ENCODE results near the gene KRTAP2-3.
"Not testable (repeated sequence)": the region's sequence is repeated elsewhere in the genome, so short reads cannot be mapped to it uniquely, and the experiment has no call there.

KRTAP2-3 gene

GRCh38 chr17:41098042-41098441 lies 38.1 kb upstream of the KRTAP2-3 start, which contains the start of gene KRTAP4-8:
Gene KRTAP4-8 (minus strand): TSS chr17:41098142. CDS start chr17:41098084, 58 bp downstream.
- Histone ChIP-seq H3K27ac (ENCODE audit: low read depth in 2 of 2, low read length in 2 of 2) (no peak within 1 kb of the TSS), H3K4me1 (ENCODE audit: control insufficient read depth in 2 of 2, insufficient read depth in 2 of 2, low read length in 2 of 2) (no peaks in the 10 kb centered on the region), H3K4me3 (ENCODE audit: low read length in 2 of 2) (no peak within 1 kb of the TSS), H3K27me3 (ENCODE audit: control insufficient read depth in 2 of 2, insufficient read depth in 2 of 2, low read length in 2 of 2) (peaks cover 0 to 2% of the 10 kb centered on the region in 2 donors), H3K36me3 (ENCODE audit: control insufficient read depth in 2 of 2, insufficient read depth in 2 of 2, low read length in 2 of 2) (no peaks in the 10 kb centered on the region), H3K9ac (ENCODE audit: low read depth in 1 of 2, low read length in 2 of 2) (no peak within 1 kb of the TSS), H3K9me3 (ENCODE audit: control insufficient read depth in 2 of 2, low read length in 2 of 2) (no peaks in the 10 kb centered on the region)

- Histone ChIP-seq H3K9ac (ENCODE audit: low read depth in 1 of 2, low read length in 2 of 2) (no peak overlapping the region), H3K4me1 (ENCODE audit: control insufficient read depth in 2 of 2, insufficient read depth in 2 of 2, low read length in 2 of 2) (no peaks in the 10 kb centered on the region), H3K27ac (ENCODE audit: low read depth in 2 of 2, low read length in 2 of 2) (no peak overlapping the region), H3K9me3 (ENCODE audit: control insufficient read depth in 2 of 2, low read length in 2 of 2) (no peaks in the 10 kb centered on the region), H3K36me3 (ENCODE audit: control insufficient read depth in 2 of 2, insufficient read depth in 2 of 2, low read length in 2 of 2) (no peaks in the 10 kb centered on the region), H3K4me3 (ENCODE audit: low read length in 2 of 2) (no peak overlapping the region), H3K27me3 (ENCODE audit: control insufficient read depth in 2 of 2, insufficient read depth in 2 of 2, low read length in 2 of 2) (peaks cover 0 to 2% of the 10 kb centered on the region in 2 donors)
Measured at GRCh38 chr17:41096055-41096454, 36.1 kb upstream of the KRTAP2-3 start.

- not testable (repeated sequence) for H3K9me3 ChIP-seq (ENCODE audit: control insufficient read depth in 2 of 2, low read length in 2 of 2); H3K9ac ChIP-seq (ENCODE audit: low read depth in 1 of 2, low read length in 2 of 2); H3K36me3 ChIP-seq (ENCODE audit: control insufficient read depth in 2 of 2, insufficient read depth in 2 of 2, low read length in 2 of 2); H3K4me3 ChIP-seq (ENCODE audit: low read length in 2 of 2); H3K27ac ChIP-seq (ENCODE audit: low read depth in 2 of 2, low read length in 2 of 2); H3K27me3 ChIP-seq (ENCODE audit: control insufficient read depth in 2 of 2, insufficient read depth in 2 of 2, low read length in 2 of 2); H3K4me1 ChIP-seq (ENCODE audit: control insufficient read depth in 2 of 2, insufficient read depth in 2 of 2, low read length in 2 of 2)
Measured at GRCh38 chr17:41088760-41089352, 28.9 kb upstream of the KRTAP2-3 start.

- not testable (repeated sequence) for H3K4me1 ChIP-seq (ENCODE audit: control insufficient read depth in 2 of 2, insufficient read depth in 2 of 2, low read length in 2 of 2); H3K27me3 ChIP-seq (ENCODE audit: control insufficient read depth in 2 of 2, insufficient read depth in 2 of 2, low read length in 2 of 2); H3K9ac ChIP-seq (ENCODE audit: low read depth in 1 of 2, low read length in 2 of 2); H3K9me3 ChIP-seq (ENCODE audit: control insufficient read depth in 2 of 2, low read length in 2 of 2); H3K27ac ChIP-seq (ENCODE audit: low read depth in 2 of 2, low read length in 2 of 2); H3K36me3 ChIP-seq (ENCODE audit: control insufficient read depth in 2 of 2, insufficient read depth in 2 of 2, low read length in 2 of 2); H3K4me3 ChIP-seq (ENCODE audit: low read length in 2 of 2)
Measured at GRCh38 chr17:41084100-41084856, 24.4 kb upstream of the KRTAP2-3 start, which contains the start of gene KRTAP4-7. Gene KRTAP4-7 (plus strand): TSS chr17:41084150. CDS start chr17:41084207, 57 bp downstream.

GRCh38 chr17:41083427-41083826 lies 23.5 kb upstream of the KRTAP2-3 start:
- H3K36me3 ChIP-seq (ENCODE audit: control insufficient read depth in 2 of 2, insufficient read depth in 2 of 2, low read length in 2 of 2); H3K27me3 ChIP-seq (ENCODE audit: control insufficient read depth in 2 of 2, insufficient read depth in 2 of 2, low read length in 2 of 2); H3K4me1 ChIP-seq (ENCODE audit: control insufficient read depth in 2 of 2, insufficient read depth in 2 of 2, low read length in 2 of 2); H3K4me3 ChIP-seq (ENCODE audit: low read length in 2 of 2); H3K27ac ChIP-seq (ENCODE audit: low read depth in 2 of 2, low read length in 2 of 2); H3K9ac ChIP-seq (ENCODE audit: low read depth in 1 of 2, low read length in 2 of 2); H3K9me3 ChIP-seq (ENCODE audit: control insufficient read depth in 2 of 2, low read length in 2 of 2): not testable (repeated sequence)

- Histone ChIP-seq H3K27me3 (ENCODE audit: control insufficient read depth in 2 of 2, insufficient read depth in 2 of 2, low read length in 2 of 2) (peaks cover 0 to under 1% of the 10 kb centered on the region in 2 donors), H3K27ac (ENCODE audit: low read depth in 2 of 2, low read length in 2 of 2) (no peak overlapping the region), H3K9ac (ENCODE audit: low read depth in 1 of 2, low read length in 2 of 2) (no peak overlapping the region), H3K4me1 (ENCODE audit: control insufficient read depth in 2 of 2, insufficient read depth in 2 of 2, low read length in 2 of 2) (no peaks in the 10 kb centered on the region), H3K4me3 (ENCODE audit: low read length in 2 of 2) (no peak overlapping the region), H3K36me3 (ENCODE audit: control insufficient read depth in 2 of 2, insufficient read depth in 2 of 2, low read length in 2 of 2) (no peaks in the 10 kb centered on the region), H3K9me3 (ENCODE audit: control insufficient read depth in 2 of 2, low read length in 2 of 2) (no peaks in the 10 kb centered on the region)
Measured at GRCh38 chr17:41082626-41083025, 22.7 kb upstream of the KRTAP2-3 start.

GRCh38 chr17:41076788-41077187 lies 16.9 kb upstream of the KRTAP2-3 start:
- no peak overlapping the region for H3K27ac ChIP-seq (ENCODE audit: low read depth in 2 of 2, low read length in 2 of 2)
- peaks cover 3% of the 10 kb centered on the region in 2 donors for H3K27me3 ChIP-seq (ENCODE audit: control insufficient read depth in 2 of 2, insufficient read depth in 2 of 2, low read length in 2 of 2)
- H3K9ac ChIP-seq (ENCODE audit: low read depth in 1 of 2, low read length in 2 of 2): no peak overlapping the region
- no peak overlapping the region for H3K4me3 ChIP-seq (ENCODE audit: low read length in 2 of 2)
- H3K36me3 ChIP-seq (ENCODE audit: control insufficient read depth in 2 of 2, insufficient read depth in 2 of 2, low read length in 2 of 2): no peaks in the 10 kb centered on the region
- H3K9me3 ChIP-seq (ENCODE audit: control insufficient read depth in 2 of 2, low read length in 2 of 2): no peaks in the 10 kb centered on the region
- H3K4me1 ChIP-seq (ENCODE audit: control insufficient read depth in 2 of 2, insufficient read depth in 2 of 2, low read length in 2 of 2): no peaks in the 10 kb centered on the region

GRCh38 chr17:41073676-41074075 lies 13.8 kb upstream of the KRTAP2-3 start:
- H3K36me3 ChIP-seq (ENCODE audit: control insufficient read depth in 2 of 2, insufficient read depth in 2 of 2, low read length in 2 of 2): no peaks in the 10 kb centered on the region
- peaks cover 3% of the 10 kb centered on the region in 2 donors for H3K27me3 ChIP-seq (ENCODE audit: control insufficient read depth in 2 of 2, insufficient read depth in 2 of 2, low read length in 2 of 2)
- H3K4me1 ChIP-seq (ENCODE audit: control insufficient read depth in 2 of 2, insufficient read depth in 2 of 2, low read length in 2 of 2): no peaks in the 10 kb centered on the region
- H3K9me3 ChIP-seq (ENCODE audit: control insufficient read depth in 2 of 2, low read length in 2 of 2): no peaks in the 10 kb centered on the region
- H3K27ac ChIP-seq (ENCODE audit: low read depth in 2 of 2, low read length in 2 of 2): no peak overlapping the region
- H3K4me3 ChIP-seq (ENCODE audit: low read length in 2 of 2): no peak overlapping the region
- H3K9ac ChIP-seq (ENCODE audit: low read depth in 1 of 2, low read length in 2 of 2): no peak overlapping the region

GRCh38 chr17:41071606-41072360 lies 11.9 kb upstream of the KRTAP2-3 start:
- H3K27ac ChIP-seq (ENCODE audit: low read depth in 2 of 2, low read length in 2 of 2): no peak overlapping the region
- no peaks in the 10 kb centered on the region for H3K9me3 ChIP-seq (ENCODE audit: control insufficient read depth in 2 of 2, low read length in 2 of 2)
- no peak overlapping the region for H3K9ac ChIP-seq (ENCODE audit: low read depth in 1 of 2, low read length in 2 of 2)
- no peaks in the 10 kb centered on the region for H3K4me1 ChIP-seq (ENCODE audit: control insufficient read depth in 2 of 2, insufficient read depth in 2 of 2, low read length in 2 of 2)
- H3K36me3 ChIP-seq (ENCODE audit: control insufficient read depth in 2 of 2, insufficient read depth in 2 of 2, low read length in 2 of 2): no peaks in the 10 kb centered on the region
- no peak overlapping the region for H3K4me3 ChIP-seq (ENCODE audit: low read length in 2 of 2)
- H3K27me3 ChIP-seq (ENCODE audit: control insufficient read depth in 2 of 2, insufficient read depth in 2 of 2, low read length in 2 of 2): peaks cover 0 to 3% of the 10 kb centered on the region in 2 donors

- Histone ChIP-seq H3K9me3 (ENCODE audit: control insufficient read depth in 2 of 2, low read length in 2 of 2) (no peaks in the 10 kb centered on the region), H3K9ac (ENCODE audit: low read depth in 1 of 2, low read length in 2 of 2) (no peak overlapping the region), H3K27me3 (ENCODE audit: control insufficient read depth in 2 of 2, insufficient read depth in 2 of 2, low read length in 2 of 2) (no peaks in the 10 kb centered on the region), H3K36me3 (ENCODE audit: control insufficient read depth in 2 of 2, insufficient read depth in 2 of 2, low read length in 2 of 2) (no peaks in the 10 kb centered on the region), H3K4me3 (ENCODE audit: low read length in 2 of 2) (no peak overlapping the region), H3K27ac (ENCODE audit: low read depth in 2 of 2, low read length in 2 of 2) (no peak overlapping the region), H3K4me1 (ENCODE audit: control insufficient read depth in 2 of 2, insufficient read depth in 2 of 2, low read length in 2 of 2) (no peaks in the 10 kb centered on the region)
Measured at GRCh38 chr17:41069031-41069430, 9.1 kb upstream of the KRTAP2-3 start.
